22Rv1 (cell line): Measurements from ENCODE around the gene MAP3K4.

Source experiments
- CTCF ChIP-seq: fragments of 450-650 bp; IDR thresholded peaks from 2 replicates; pipeline ENCODE4 v1.5.1; 2017; ENCODE audit warnings: mild to moderate bottlenecking
- ZFX ChIP-seq: fragments of 450-650 bp; IDR thresholded peaks from 2 replicates; pipeline ENCODE4 v1.6.1; 2017; ENCODE audit warnings: antibody characterized with exemption, borderline replicate concordance

- TF ChIP-seq CTCF (no peak), ZFX (no peak)
Observed at GRCh38 chr6:161027385-161027784, 35.8 kb downstream of the MAP3K4 start.
